Stomach (tissue), 4 donors: Measurements from ENCODE around the gene TIGD3.

ENCODE experiments used
- POLR2AphosphoS5 ChIP-seq, 3 donors: sonication (generic); formaldehyde crosslinking; IDR thresholded peaks; one replicate each; pipeline ENCODE4 v1.6.1; 2016; ENCODE audit warnings: antibody characterized with exemption in 3 of 3
- TF ChIP-seq, protein P1 (sequence below), 7 experiments: fragments of 450-650 bp in 4 of 7; fragments of 200-600 bp in 3 of 7; sonication (generic) in 3 of 7; IDR thresholded peaks; one replicate each; pipeline ENCODE4 v1.5.1; 2016 to 2019; ENCODE audit warnings: antibody characterized with exemption in 7 of 7, control low read depth in 2 of 7, mild to moderate bottlenecking in 1 of 7

DNA sequence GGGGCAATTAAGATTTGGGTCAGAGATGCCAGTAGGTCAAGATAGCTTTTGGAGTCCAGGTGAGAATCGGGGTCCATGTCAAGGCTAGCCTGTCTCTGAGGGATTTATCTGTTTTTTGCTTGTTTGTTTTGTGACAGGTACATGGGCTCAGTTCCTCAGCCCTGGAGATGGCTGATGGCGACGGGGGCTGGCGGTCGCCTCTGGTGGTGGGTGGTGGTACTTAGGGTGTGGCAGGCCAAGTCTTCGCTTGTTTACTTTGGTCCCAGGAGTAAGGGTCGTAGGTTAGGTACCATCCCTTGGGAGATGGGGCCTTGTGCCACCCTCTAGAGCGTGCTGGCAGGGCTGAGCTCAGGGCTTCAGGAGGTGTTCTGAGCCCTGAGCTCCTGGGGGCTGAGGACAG, 23.2 kb downstream of the TIGD3 start:
- no peak for TF ChIP-seq POLR2AphosphoS5 (IDR thresholded peaks at IDR 0.05)
- TF ChIP-seq, protein P1, sequence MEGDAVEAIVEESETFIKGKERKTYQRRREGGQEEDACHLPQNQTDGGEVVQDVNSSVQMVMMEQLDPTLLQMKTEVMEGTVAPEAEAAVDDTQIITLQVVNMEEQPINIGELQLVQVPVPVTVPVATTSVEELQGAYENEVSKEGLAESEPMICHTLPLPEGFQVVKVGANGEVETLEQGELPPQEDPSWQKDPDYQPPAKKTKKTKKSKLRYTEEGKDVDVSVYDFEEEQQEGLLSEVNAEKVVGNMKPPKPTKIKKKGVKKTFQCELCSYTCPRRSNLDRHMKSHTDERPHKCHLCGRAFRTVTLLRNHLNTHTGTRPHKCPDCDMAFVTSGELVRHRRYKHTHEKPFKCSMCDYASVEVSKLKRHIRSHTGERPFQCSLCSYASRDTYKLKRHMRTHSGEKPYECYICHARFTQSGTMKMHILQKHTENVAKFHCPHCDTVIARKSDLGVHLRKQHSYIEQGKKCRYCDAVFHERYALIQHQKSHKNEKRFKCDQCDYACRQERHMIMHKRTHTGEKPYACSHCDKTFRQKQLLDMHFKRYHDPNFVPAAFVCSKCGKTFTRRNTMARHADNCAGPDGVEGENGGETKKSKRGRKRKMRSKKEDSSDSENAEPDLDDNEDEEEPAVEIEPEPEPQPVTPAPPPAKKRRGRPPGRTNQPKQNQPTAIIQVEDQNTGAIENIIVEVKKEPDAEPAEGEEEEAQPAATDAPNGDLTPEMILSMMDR (IDR thresholded peaks at IDR 0.05), result no peak
